Heart right ventricle (tissue), 16 donors: ENCODE measurements around the gene SPNS3. TPM values are rescaled to one million over a fixed set of nuclear protein-coding genes. Genes with fewer than 3 reads are reported as not detected.
A peak's percentile ranks its signal among the peaks of the same experiment; 100 is the strongest.

Experiments
- ATAC-seq, 8 donors: fragments of 200-7000 bp; cut with Tn5 transposase; one replicate each; pipeline ENCODE4 v1.9.1; 2020; ENCODE audit warnings: mild to moderate bottlenecking in 8 of 8, moderate library complexity in 8 of 8, moderate number of reproducible peaks in 1 of 8
- DNase-seq, 2 donors: peaks; one replicate each; pipeline ENCODE4 v3.0.0-alpha.2; 2020
- H3K27ac ChIP-seq, 10 donors: fragments of 200-600 bp; sonication (generic) in 2 of 10; one replicate each; pipeline versions ENCODE4 v1.5.0 to v1.8.0; 2020 to 2022; ENCODE audit warnings: mild to moderate bottlenecking in 3 of 10
- H3K27me3 ChIP-seq, 7 donors: fragments of 200-600 bp; one replicate each; pipeline ENCODE4 v1.8.0; 2021 to 2022; ENCODE audit warnings: mild to moderate bottlenecking in 2 of 7
- H3K36me3 ChIP-seq, 9 donors: fragments of 200-600 bp; sonication (generic) in 1 of 9; one replicate each; pipeline versions ENCODE4 v1.5.0 to v1.8.0; 2020 to 2022; ENCODE audit warnings: mild to moderate bottlenecking in 2 of 9
- H3K4me1 ChIP-seq, 9 donors: fragments of 200-600 bp; sonication (generic) in 1 of 9; one replicate each; pipeline versions ENCODE4 v1.5.0 to v1.8.0; 2020 to 2022; ENCODE audit warnings: mild to moderate bottlenecking in 4 of 9
- H3K4me3 ChIP-seq, 10 donors: fragments of 200-600 bp; sonication (generic) in 2 of 10; one replicate each; pipeline versions ENCODE4 v1.5.0 to v1.8.0; 2020 to 2022; ENCODE audit warnings: mild to moderate bottlenecking in 7 of 10, moderate library complexity in 2 of 10
- H3K9me3 ChIP-seq, 11 donors: fragments of 200-600 bp in 10 of 11; sonication (generic) in 2 of 11; one replicate each; pipeline versions ENCODE4 v1.5.0 to v1.8.0; 2013 to 2022; ENCODE audit warnings: mild to moderate bottlenecking in 2 of 11, control low read depth in 1 of 11, moderate library complexity in 1 of 11
- WGBS, 2 donors: extraction: QIAGEN DNeasy Blood & Tissue Kit; methylation state at CpG; one replicate each; pipeline ENCODE4 v1.1.7; 2013; ENCODE audit warnings: inconsistent platforms in 1 of 2; 5-methylcytosine and 5-hydroxymethylcytosine counted together
- intact Hi-C, 10 donors: fragments of 100-400 bp; cut with DNase I; formaldehyde crosslinking; loops; one replicate each; pipeline versions ENCODE4 v1.11.1 to v1.14.2; 2022
- polyA plus RNA-seq, 2 donors: library from polyadenylated mRNA; stranded (reverse); fragments of 200-250 nt; gene quantifications; one replicate each; pipeline ENCODE4 v1.2.3, GENCODE V29; 2013
- total RNA-seq, 10 donors: library from RNA; stranded (reverse); fragmentation: NEBNext Ultra II Directional in 3 of 10; extraction: Animal tissue kit (Norgen Biotek cat#: 25700) in 3 of 10; gene quantifications; one replicate each; pipeline versions ENCODE4 v1.2.1 to v1.2.4, GENCODE V29; 2021 to 2023
- TF ChIP-seq, protein P1 (sequence below), 9 donors: fragments of 200-600 bp; sonication (generic) in 2 of 9; IDR thresholded peaks; one replicate each; pipeline versions ENCODE4 v1.5.0 to v1.8.0; 2021 to 2022; ENCODE audit warnings: antibody characterized with exemption in 9 of 9, mild to moderate bottlenecking in 5 of 9, moderate library complexity in 1 of 9
- donor health status: Arrhythmogenic right ventricular cardiomyopathy.
- donor health status: ischemic (EF 13 %, LVEDD 7.1; RV severe dilation, severe dysfunction).
- donor health status: healthy with polysubstance abuse.
- donor health status: DM: no; HTN: yes; CAD: no.
- donor health status: DM: no; HTN: no; CAD: no.
- donor health status: ischemic (EF 25% LVEDD 6.9; RV normal size, moderate dysfunction).
- donor health status: ischemic (EF 25% LVEDD 5.7; RV mildly dilated, moderate dysfunction).
- donor health status: healthy.
- donor health status: DM: yes; HTN: yes; CAD: no.
- donor health status: Ischemic cardiomyopathy.
- donor health status: ischemic (EF 35%, LVEDD 5.7; RV mildly dilated, moderate dysfunction).
- donor health status: nonischemic (EF 11% LVEDD 7.7; RV severe dilation, severe dysfunction).
- donor health status: DM: yes; HTN: yes; CAD: no.
- donor health status: PGD.
- donor health status: ischemic (EF 29% LVEDD 5.4; RV normal size, mild dysfunction).
- donor health status: nonischemic (EF 23%, LVEDD 6.1; RV moderate dilation, normal function).

The SPNS3 gene
- total and polyA plus RNA-seq, 12 donors, result 0.13 to 4.2 (median 0.89) TPM; not detected in 1

DNA sequence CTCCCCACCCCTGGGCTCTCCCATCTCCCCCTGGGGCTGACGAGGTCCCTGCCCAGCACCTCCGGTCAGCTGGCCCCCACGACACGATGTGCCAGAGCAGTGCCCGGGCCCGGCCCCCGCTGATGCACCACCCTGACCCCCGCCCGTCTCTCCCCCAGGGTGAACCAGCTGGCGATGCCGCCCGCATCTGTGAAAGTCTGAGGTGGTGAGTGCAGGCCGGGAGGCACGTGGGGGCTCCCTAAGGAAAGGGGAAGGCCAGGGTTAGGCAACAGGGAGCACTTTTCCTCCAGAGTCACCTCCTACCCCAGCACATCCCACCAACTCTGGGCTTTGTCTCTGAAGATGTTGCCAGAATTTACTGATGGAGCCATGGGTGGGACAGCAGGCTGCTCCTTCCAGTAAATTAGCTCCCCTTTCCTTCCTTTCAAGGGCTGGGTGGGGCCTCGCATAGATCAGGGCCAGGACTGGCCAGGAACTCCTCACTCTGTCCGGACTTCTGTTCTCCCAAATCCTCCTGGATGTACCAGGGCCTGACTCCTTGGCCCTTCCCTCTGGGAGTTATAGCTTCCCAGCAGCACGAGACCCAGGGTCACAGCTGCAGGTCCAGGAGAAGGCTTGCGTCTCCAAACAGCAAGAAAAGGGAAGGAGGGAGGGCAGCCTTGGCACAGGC, 103.1 kb downstream of the SPNS3 start:
- Histone ChIP-seq H3K27ac (peak overlapping the region; percentile 27 to 88 (median 77)), H3K9me3 (no peaks in the 10 kb centered on the region), H3K27me3 (no peaks in the 10 kb centered on the region), H3K36me3 (peaks cover 0 to 45% (median 11%) of the 10 kb centered on the region in 9 donors), H3K4me1 (peaks cover 25 to 100% (median 79%) of the 10 kb centered on the region in 9 donors), H3K4me3 (peak overlapping the region in 6 of 10 donors; percentile 8 to 25 (median 13))
- intact Hi-C loops, result loop anchor here in 4 of 10 donors (5.0 to 10.0 kb wide), 3 partner anchors 40 to 115 kb away; partner anchors contain the start of gene SPNS2 (in 1 of the 4)
- ATAC-seq, result peak; percentile 10 to 54 (median 40)
- 35 to 49% methylated on average over 18 of the region's 18 CpGs for WGBS, 2 donors
- TF ChIP-seq, protein P1, sequence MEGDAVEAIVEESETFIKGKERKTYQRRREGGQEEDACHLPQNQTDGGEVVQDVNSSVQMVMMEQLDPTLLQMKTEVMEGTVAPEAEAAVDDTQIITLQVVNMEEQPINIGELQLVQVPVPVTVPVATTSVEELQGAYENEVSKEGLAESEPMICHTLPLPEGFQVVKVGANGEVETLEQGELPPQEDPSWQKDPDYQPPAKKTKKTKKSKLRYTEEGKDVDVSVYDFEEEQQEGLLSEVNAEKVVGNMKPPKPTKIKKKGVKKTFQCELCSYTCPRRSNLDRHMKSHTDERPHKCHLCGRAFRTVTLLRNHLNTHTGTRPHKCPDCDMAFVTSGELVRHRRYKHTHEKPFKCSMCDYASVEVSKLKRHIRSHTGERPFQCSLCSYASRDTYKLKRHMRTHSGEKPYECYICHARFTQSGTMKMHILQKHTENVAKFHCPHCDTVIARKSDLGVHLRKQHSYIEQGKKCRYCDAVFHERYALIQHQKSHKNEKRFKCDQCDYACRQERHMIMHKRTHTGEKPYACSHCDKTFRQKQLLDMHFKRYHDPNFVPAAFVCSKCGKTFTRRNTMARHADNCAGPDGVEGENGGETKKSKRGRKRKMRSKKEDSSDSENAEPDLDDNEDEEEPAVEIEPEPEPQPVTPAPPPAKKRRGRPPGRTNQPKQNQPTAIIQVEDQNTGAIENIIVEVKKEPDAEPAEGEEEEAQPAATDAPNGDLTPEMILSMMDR (IDR thresholded peaks at IDR 0.05), result no peak
- peak in 1 of 2 donors; percentile 44 for DNase-seq

Other genes starting within 250 kb of the SPNS3 start
- 10 to 100 TPM; 18.7 to 34.4 (median 24.4) TPM for gene ANKFY1, start 170.0 kb upstream of the SPNS3 start, total RNA-seq
- 10 to 100 TPM in 1 of 2 donors, 1 to 10 TPM in 1; 8.6 to 12.8 TPM for gene ANKFY1, start 170.0 kb upstream of the SPNS3 start, polyA plus RNA-seq
- 100 to 1,000 TPM in 6 of 10 donors, 10 to 100 TPM in 4; 82.1 to 119 (median 104) TPM for gene UBE2G1, start 67.3 kb upstream of the SPNS3 start, total RNA-seq
- gene UBE2G1, start 67.3 kb upstream of the SPNS3 start, polyA plus RNA-seq, result 10 to 100 TPM; 14.9 to 41.1 TPM
- gene SPNS2, start 64.9 kb downstream of the SPNS3 start, total RNA-seq, result 10 to 100 TPM in 4 of 10 donors, 1 to 10 TPM in 6; 4.5 to 19.9 (median 8.9) TPM
- 10 to 100 TPM; 22.0 to 27.7 TPM for gene SPNS2, start 64.9 kb downstream of the SPNS3 start, polyA plus RNA-seq
- gene MYBBP1A, start 121.4 kb downstream of the SPNS3 start, total RNA-seq, result 10 to 100 TPM; 18.7 to 30.3 (median 21.7) TPM
- gene MYBBP1A, start 121.4 kb downstream of the SPNS3 start, polyA plus RNA-seq, result 10 to 100 TPM; 25.4 to 25.7 TPM
- gene GGT6, start 126.6 kb downstream of the SPNS3 start, total RNA-seq, result under 1 TPM in 4 of 10 donors, not detected in 6; 0.08 to 0.19 (median 0.12) TPM
- gene GGT6, start 126.6 kb downstream of the SPNS3 start, polyA plus RNA-seq, result under 1 TPM; 0.03 to 0.15 TPM
- gene SMTNL2, start 150.6 kb downstream of the SPNS3 start, total RNA-seq, result 10 to 100 TPM in 9 of 10 donors, 1 to 10 TPM in 1; 7.8 to 84.1 (median 23.4) TPM
- gene SMTNL2, start 150.6 kb downstream of the SPNS3 start, polyA plus RNA-seq, result 10 to 100 TPM in 1 of 2 donors, 1 to 10 TPM in 1; 2.7 to 11.8 TPM
- gene ALOX15, start 207.7 kb downstream of the SPNS3 start, total RNA-seq, result 1 to 10 TPM in 1 of 10 donors, under 1 TPM in 6, not detected in 3; 0.11 to 1.3 (median 0.16) TPM
- gene ALOX15, start 207.7 kb downstream of the SPNS3 start, polyA plus RNA-seq, result not detected